Thoracic aorta (tissue), 2 donors: ENCODE measurements around the gene ULK2. TPM values are rescaled to one million over a fixed set of nuclear protein-coding genes. Genes with fewer than 3 reads are reported as not detected.
A peak's percentile ranks its signal among the peaks of the same experiment; 100 is the strongest.

Experiments used
- ATAC-seq: fragments of 150-250 bp; one replicate; pipeline ENCODE4 v1.8.0; 2017; ENCODE audit warnings: low read depth; ENCODE audit not compliant: insufficient number of reproducible peaks, low FRiP score
- DNase-seq: peaks from one replicate; pipeline ENCODE4 v3.0.0-alpha.2; 2020; ENCODE audit warnings: low spot score
- H3K27ac ChIP-seq, 2 donors: fragments of 200-600 bp; sonication (generic); 1 replicate in 1 of 2; 2 replicates in 1 of 2; pipeline ENCODE4 v1.5.1; 2016; ENCODE audit warnings: mild to moderate bottlenecking in 2 of 2, moderate library complexity in 2 of 2
- H3K27me3 ChIP-seq: fragments of 200-600 bp; sonication (generic); replicated peaks from 2 replicates; pipeline ENCODE4 v1.6.0; 2016; ENCODE audit warnings: mild to moderate bottlenecking; ENCODE audit not compliant: insufficient read depth
- H3K36me3 ChIP-seq: fragments of 200-600 bp; sonication (generic); one replicate; pipeline ENCODE4 v1.5.1; 2016
- H3K4me1 ChIP-seq, 2 donors: fragments of 200-600 bp; sonication (generic); 1 replicate in 1 of 2; 2 replicates in 1 of 2; pipeline versions ENCODE4 v1.5.1 to v1.6.0; 2016; ENCODE audit warnings: low read depth in 2 of 2, mild to moderate bottlenecking in 1 of 2; ENCODE audit not compliant: control insufficient read depth in 1 of 2
- H3K4me3 ChIP-seq: fragments of 200-600 bp; sonication (generic); 2 replicates; pipeline ENCODE4 v1.5.1; 2016; ENCODE audit warnings: mild to moderate bottlenecking
- H3K9me3 ChIP-seq: fragments of 200-600 bp; sonication (generic); 2 replicates; pipeline ENCODE4 v1.5.1; 2016
- total RNA-seq, 2 donors: library from RNA; depleted of rRNA; stranded (reverse); fragments of >200 nt; gene quantifications; one replicate each; pipeline versions ENCODE4 v1.1.0 to v1.2.3, GENCODE V29; 2016
- TF ChIP-seq, protein P1 (sequence below): fragments of 200-600 bp; sonication (generic); IDR thresholded peaks from one replicate; pipeline ENCODE4 v1.5.1; 2019; ENCODE audit warnings: antibody characterized with exemption

The ULK2 gene
- total RNA-seq, 2 donors from 2014 or later: 24.8 TPM

- H3K27ac ChIP-seq: peak overlapping the region; percentile 97 to 99
- no peak for ATAC-seq
- no peaks in the 10 kb centered on the region for H3K27me3 ChIP-seq
- H3K9me3 ChIP-seq: no peaks in the 10 kb centered on the region
- TF ChIP-seq, protein P1, sequence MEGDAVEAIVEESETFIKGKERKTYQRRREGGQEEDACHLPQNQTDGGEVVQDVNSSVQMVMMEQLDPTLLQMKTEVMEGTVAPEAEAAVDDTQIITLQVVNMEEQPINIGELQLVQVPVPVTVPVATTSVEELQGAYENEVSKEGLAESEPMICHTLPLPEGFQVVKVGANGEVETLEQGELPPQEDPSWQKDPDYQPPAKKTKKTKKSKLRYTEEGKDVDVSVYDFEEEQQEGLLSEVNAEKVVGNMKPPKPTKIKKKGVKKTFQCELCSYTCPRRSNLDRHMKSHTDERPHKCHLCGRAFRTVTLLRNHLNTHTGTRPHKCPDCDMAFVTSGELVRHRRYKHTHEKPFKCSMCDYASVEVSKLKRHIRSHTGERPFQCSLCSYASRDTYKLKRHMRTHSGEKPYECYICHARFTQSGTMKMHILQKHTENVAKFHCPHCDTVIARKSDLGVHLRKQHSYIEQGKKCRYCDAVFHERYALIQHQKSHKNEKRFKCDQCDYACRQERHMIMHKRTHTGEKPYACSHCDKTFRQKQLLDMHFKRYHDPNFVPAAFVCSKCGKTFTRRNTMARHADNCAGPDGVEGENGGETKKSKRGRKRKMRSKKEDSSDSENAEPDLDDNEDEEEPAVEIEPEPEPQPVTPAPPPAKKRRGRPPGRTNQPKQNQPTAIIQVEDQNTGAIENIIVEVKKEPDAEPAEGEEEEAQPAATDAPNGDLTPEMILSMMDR: no peak
- no peak for DNase-seq
- no peak overlapping the region for H3K4me3 ChIP-seq
- no peaks in the 10 kb centered on the region for H3K36me3 ChIP-seq
- H3K4me1 ChIP-seq: peaks cover 15 to 42% of the 10 kb centered on the region in 2 donors
Observed at GRCh38 chr17:19752216-19753050, 115.3 kb downstream of the ULK2 start.

DNA sequence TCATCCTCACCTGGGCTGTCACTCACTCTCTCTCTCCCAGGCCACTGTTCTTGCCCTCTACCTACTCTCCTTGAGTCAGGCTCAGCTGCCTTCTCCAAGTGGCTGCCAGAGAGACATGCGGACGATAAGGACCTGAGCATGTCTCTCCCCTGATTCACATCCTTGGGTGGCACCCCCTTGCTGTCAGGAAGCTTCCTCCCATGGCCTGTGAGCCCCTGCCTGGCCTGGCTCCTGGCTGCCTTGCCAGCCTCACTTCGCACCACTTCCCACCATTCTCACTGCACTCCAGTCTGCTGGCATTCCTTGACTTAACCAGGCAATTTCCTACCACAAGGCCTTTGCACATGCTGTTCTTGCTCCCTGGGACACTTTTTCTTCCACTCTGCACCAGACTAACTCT lies 116.9 kb downstream of the ULK2 start:
- TF ChIP-seq, protein P1: no peak
- DNase-seq (no peak), ATAC-seq (no peak)
- Histone ChIP-seq H3K4me3 (no peak overlapping the region), H3K27me3 (no peaks in the 10 kb centered on the region), H3K9me3 (no peaks in the 10 kb centered on the region), H3K36me3 (no peaks in the 10 kb centered on the region), H3K27ac (peak overlapping the region in 1 of 2 donors; percentile 11), H3K4me1 (peaks cover 15 to 42% of the 10 kb centered on the region in 2 donors)

DNA sequence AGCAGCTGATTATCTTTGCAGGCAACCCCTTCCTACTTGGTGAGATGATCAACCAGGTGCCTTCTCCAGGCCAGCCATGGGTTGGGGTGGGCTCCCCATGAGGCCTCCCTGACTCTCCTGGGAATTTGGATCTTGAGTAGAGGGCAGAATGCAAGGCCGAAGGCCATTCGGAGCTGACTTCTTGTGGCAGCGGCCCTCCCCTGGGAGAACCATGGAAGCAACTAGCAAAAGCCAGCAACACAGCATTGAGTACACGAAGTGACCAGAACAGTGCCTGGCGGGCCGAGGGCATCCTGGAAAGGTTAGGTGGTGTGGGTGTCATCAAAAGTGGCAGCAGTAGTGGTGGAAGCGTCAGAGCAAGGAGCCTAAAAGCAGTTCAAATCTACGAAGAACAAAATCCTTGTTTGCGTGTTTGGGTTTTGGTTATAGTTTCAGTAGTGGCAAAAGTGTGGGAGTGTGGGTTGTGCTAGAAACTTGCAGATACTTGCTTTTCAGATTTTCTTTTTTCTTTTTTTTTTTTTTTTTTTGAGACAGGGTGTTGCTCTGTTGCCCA lies 117.6 kb downstream of the ULK2 start:
- H3K4me1 ChIP-seq: peaks cover 15 to 47% of the 10 kb centered on the region in 2 donors
- no peaks in the 10 kb centered on the region for H3K27me3 ChIP-seq
- H3K4me3 ChIP-seq: no peak overlapping the region
- DNase-seq (no peak), ATAC-seq (no peak)
- TF ChIP-seq, protein P1: no peak
- H3K9me3 ChIP-seq: no peaks in the 10 kb centered on the region
- no peak overlapping the region for H3K27ac ChIP-seq
- H3K36me3 ChIP-seq: no peaks in the 10 kb centered on the region

DNA sequence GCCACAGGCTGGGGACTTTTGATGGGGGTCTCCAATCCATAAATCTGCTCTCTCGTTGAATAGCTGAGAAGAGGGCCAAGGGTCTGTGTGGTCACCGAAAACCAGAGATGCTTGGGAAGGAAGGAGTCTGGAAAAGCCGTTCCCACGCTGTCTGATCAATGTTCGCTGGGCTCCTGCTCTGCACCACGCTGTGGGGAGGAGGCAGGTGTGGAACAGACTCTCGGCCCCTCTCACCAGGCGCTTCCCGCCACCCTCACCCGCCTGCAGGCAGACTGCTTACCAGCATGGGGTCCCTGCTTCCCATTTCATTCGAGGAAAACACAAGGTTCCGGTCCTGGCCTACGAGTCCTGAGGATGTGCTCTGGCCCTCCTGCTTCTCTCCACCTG lies 118.9 kb downstream of the ULK2 start:
- DNase-seq: no peak
- H3K27ac ChIP-seq: peak overlapping the region in 1 of 2 donors; percentile 10
- ATAC-seq: no peak
- H3K4me1 ChIP-seq: peaks cover 12 to 40% of the 10 kb centered on the region in 2 donors
- no peaks in the 10 kb centered on the region for H3K9me3 ChIP-seq
- H3K36me3 ChIP-seq: no peaks in the 10 kb centered on the region
- H3K27me3 ChIP-seq: no peaks in the 10 kb centered on the region
- H3K4me3 ChIP-seq: peak overlapping the region; percentile 33
- TF ChIP-seq, protein P1: no peak
